ENCODE data around the gene SCPEP1.

SCPEP1 gene

GRCh38 chr17:57004944-57005579, 27.1 kb downstream of the SCPEP1 start:
- DNase-seq = no peak

DNA sequence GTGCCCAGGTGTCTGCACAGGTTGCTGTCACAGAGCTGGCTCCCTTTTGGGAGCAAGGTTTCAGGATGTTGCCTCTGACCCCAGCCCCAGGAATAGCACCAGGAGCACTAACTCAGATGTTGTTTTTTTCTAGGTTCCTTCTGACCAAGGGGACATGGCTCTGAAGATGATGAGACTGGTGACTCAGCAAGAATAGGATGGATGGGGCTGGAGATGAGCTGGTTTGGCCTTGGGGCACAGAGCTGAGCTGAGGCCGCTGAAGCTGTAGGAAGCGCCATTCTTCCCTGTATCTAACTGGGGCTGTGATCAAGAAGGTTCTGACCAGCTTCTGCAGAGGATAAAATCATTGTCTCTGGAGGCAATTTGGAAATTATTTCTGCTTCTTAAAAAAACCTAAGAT, 28.1 kb downstream of the SCPEP1 start:
- no peak for DNase-seq

- DNase-seq = no peak
Observed at GRCh38 chr17:57008958-57009357, 31.0 kb downstream of the SCPEP1 start.

- peak; percentile 9 for DNase-seq
Observed at GRCh38 chr17:57009737-57010445, 32.0 kb downstream of the SCPEP1 start.

DNA sequence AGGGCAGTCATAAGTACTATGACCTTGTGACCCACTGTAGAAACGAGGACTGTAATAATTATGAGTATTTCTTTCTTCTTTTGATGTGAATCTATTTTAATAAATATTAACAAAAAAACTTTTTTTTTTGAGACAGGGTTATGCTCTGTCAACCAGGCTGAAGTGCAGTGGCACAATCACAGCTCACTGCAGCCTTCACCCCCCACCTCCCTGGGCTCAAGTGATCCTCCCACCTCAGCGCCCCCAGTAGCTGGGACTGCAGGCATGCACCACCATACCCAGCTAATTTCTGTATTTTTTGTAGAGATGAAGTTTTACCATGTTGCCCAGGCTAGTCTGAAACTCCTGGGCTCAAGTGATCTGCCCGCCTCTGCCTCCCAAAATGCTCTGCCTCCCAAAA, 32.6 kb downstream of the SCPEP1 start:
- no peak for DNase-seq

DNA sequence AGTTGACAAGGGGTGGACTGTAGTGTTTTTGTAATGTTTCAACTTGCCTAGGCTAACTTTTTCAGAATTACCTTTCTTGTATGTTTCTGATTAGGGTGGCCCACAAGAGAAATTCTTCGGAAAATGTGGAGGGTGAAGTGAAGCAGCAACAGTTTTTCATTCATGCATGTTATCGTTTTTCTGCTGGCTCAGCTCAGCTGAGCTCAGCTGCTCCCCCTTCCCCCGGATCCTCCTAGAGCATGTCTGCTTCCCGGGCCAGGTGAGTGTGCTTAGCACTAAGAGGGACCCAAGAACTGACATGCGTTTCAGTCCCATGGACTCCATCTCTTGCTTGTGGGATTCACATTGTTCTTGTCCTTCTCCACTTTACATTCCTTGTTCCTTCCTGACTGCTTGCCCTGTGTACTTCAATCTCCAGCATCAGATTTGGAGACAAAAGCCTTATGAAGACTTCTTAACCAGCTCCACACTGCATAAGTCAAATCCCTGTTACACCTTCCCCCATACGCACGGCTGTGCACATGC, 33.6 kb downstream of the SCPEP1 start:
- no peak for DNase-seq

GRCh38 chr17:57016071-57016763, 38.3 kb downstream of the SCPEP1 start:
- DNase-seq = no peak

- no peak for DNase-seq
Observed at GRCh38 chr17:57016764-57017116, 38.8 kb downstream of the SCPEP1 start.

- DNase-seq = no peak
Observed at GRCh38 chr17:57017625-57018024, 39.7 kb downstream of the SCPEP1 start.

DNA sequence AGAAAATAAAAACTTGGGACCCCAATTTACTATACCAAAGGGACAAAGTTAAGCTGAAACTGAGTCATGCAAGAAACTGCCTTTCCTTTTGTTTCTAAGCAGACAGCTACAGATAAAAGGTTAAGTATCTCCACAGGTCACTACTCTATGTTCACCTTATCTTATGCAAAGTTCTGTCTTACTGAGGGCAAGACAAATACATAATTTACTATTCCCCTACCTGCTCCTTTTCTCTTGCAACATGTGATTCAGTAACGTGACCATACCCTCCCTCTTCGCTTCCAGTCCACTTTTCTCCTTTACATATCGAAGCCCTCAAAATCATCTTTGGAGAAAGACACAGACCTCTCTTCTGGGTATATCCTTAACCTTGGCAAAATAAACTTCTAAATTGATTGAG, 42.3 kb downstream of the SCPEP1 start:
- DNase-seq = no peak

DNA sequence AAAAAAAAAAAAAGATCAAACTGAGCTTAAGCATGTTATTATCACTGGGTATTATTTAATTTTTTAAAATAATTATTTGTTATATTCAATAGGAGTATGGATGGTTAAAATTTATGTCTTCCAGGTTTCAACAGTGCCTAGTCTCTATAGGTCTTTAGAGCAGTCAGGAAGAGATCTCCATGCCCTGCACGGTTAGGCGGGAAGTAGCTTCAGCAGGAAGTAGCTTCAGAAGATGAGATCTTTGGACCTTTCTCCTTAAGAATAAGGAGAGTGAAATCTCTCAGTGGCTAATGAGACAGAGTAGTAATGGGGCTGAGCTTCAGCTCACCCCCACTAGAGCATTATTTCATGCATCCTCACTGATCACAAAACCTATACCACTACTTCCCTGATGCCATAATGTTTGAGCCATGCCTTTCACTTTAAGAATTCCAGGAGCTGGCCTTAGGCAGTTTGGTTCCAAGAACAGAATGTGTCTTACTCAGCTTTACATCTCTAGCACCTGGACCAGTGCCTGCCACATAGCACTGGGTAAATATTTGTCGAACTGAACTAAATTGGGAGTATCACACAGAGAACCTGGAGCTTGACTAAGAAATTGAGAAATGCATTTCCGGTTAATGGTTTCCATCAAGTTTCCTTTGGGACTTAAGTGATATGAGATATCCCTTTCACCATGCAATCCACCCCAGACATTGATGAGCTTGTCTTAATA, 43.5 kb downstream of the SCPEP1 start:
- no peak for DNase-seq

GRCh38 chr17:57025876-57026275, 47.9 kb downstream of the SCPEP1 start:
- no peak for DNase-seq

GRCh38 chr17:57027852-57028251, 49.9 kb downstream of the SCPEP1 start:
- no peak for DNase-seq

DNA sequence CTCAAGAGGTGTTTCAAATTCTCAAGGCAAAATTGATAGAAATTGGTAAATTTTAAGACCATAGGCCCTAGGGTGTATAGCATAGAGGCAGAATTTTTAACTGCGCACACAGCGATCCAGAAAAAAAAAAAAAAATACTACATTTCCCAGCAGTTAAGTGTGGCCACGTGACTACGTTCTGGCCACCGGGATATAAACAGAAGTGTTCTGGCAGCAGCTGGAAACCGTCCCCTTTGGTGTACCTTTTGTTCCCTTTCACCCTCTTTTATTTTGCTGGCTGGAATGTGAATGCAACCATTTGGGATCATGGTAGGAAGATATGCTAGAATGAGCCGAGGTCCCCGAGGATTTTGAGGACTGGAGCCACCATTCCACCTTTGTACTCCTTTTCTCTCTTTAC, 54.4 kb downstream of the SCPEP1 start:
- peak; percentile 42 for DNase-seq

DNA sequence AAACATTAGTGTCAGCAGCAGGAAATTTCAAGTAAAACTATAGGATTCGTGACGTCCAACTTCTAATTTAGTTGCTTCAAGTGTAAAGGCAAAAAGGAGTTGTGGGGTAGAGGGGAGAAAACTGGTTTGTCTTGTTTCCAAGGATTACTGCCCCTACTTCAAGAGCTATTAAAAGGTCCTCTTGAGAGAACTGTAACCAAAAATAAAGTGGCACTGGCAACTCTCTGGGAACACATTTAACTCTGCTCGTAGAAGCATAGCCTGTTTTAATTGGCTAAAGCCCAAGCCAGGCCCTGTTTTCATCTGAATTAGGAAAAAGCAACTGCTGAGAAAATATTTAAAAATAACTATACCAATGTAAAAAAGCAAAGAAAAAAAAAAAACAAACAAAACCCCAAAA, 55.4 kb downstream of the SCPEP1 start:
- DNase-seq = peak; percentile 76

GRCh38 chr17:57034807-57035754, 57.1 kb downstream of the SCPEP1 start:
- no peak for DNase-seq

- peak; percentile 96 for DNase-seq
Observed at GRCh38 chr17:57035971-57036481, 58.1 kb downstream of the SCPEP1 start.

GRCh38 chr17:57037411-57037810, 59.5 kb downstream of the SCPEP1 start:
- DNase-seq = no peak

DNA sequence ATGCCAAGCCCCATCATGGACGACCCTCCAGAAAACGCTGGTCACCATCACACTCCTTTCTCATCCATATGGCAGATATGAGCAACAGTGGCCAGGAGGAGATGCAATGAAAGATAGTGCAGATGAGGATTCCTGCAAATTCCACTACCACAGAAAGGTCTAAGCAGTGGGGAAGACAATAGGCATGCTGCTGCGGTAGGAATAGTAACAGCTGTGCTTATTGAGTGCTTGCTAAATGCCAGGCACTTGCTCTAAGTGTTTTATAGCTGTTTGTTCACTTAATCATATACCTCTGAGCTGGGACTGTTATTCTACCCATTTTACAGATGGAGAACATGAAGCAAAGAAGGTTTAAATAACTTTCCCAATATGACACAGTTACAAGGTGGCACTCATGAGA, 60.6 kb downstream of the SCPEP1 start:
- DNase-seq = no peak

- no peak for DNase-seq
Observed at GRCh38 chr17:57040571-57040970, 62.6 kb downstream of the SCPEP1 start.

DNA sequence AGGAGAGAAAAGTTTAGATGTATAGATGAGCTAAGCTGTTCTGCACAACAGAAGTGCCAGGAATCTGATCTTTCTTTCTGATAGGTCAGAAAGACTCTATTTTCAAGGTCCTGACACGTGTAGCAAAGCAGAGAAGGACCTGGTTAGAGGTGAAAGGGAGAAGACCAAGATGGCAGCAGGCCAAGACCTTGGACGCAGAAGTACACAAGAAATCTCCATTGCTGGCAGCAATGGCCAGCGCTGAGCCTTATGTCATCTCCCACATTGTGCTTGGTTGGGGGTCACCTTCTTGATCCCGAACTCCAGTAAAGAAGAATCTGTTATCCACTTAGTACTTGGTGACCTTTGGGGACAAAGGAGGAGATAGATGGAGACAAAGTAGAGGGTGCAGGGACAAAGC, 65.3 kb downstream of the SCPEP1 start:
- no peak for DNase-seq

Measured in NCI-H187 treated with DMSO at 0.1 percent for 48 hours (cell line).